A549 treated with ZK216348 at 1 μM for 4 hours (cell line): Measurements from ENCODE around the gene OR1A2. TPM values are rescaled to one million over a fixed set of nuclear protein-coding genes. Genes with fewer than 3 reads are reported as not detected.

Source experiments
- total RNA-seq: library from RNA; stranded (reverse); fragments of 200-300 nt; extraction: Qiagen RNA extraction; gene quantifications from 5 replicates; pipeline ENCODE4 v1.2.3, GENCODE V29; 2022; ENCODE audit warnings: low read depth

OR1A2 gene, protein sequence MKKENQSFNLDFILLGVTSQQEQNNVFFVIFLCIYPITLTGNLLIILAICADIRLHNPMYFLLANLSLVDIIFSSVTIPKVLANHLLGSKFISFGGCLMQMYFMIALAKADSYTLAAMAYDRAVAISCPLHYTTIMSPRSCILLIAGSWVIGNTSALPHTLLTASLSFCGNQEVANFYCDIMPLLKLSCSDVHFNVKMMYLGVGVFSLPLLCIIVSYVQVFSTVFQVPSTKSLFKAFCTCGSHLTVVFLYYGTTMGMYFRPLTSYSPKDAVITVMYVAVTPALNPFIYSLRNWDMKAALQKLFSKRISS
- not detected in 5 replicates for total RNA-seq

DNA sequence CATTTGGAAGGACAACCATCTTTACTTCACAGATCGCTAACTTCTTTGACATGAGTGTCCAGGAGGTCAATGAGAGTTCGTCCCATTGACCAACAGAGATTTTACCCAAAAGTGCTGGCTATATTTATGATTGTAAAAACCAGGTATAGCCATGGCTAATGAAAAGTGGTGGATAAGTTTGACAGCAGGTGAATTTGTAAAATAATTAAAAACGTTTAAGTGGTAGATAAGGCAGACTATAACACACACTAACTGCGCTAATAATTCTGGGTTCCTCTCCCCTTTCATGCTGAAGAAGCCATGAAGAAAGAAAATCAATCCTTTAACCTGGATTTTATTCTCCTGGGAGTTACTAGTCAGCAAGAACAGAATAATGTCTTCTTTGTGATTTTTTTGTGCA lies at the start of gene OR1A2:
TSS of gene OR1A2 (plus strand) at position 301 of the 400 bp plus-strand sequence. CDS start at position 301, 0 bp downstream.

DNA sequence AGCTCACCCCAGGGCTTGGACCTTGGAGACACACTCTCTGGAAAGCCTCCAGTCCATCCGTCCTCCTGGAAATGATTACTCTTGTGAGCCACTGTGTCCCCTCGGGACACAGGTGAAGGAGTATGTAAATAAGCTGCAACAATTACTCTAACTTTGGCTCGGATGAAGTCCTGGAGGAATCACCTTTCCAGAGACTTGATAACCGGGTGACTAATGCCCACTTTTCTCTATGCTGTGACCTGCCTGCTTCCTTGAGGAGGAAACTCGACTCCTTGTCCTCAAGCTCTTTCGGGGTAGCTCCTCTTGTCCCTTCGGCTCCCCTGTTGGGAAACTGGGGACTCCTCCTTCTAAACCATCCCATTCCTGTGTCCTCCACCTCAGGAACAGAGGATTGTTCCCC lies 10.0 kb downstream of the OR1A2 start, which contains the start of gene OR1A1:
TSS of gene OR1A1 (plus strand) at position 301 of the 400 bp plus-strand sequence. CDS start 7,954 bp downstream, outside the sequence.

Other genes with a start within 250 kb of the OR1A2 start
- not detected in 5 replicates for gene OR1D5, start 133.9 kb upstream of the OR1A2 start, total RNA-seq
- not detected in 5 replicates for gene OR1D2, start 93.1 kb upstream of the OR1A2 start, total RNA-seq
- not detected in 5 replicates for gene OR1G1, start 70.0 kb upstream of the OR1A2 start, total RNA-seq
- not detected in 5 replicates for gene OR1A1, start 10.1 kb downstream of the OR1A2 start, total RNA-seq
- not detected in 5 replicates for gene OR3A1, start 100.8 kb downstream of the OR1A2 start, total RNA-seq
- not detected in 5 replicates for gene OR3A2, start 188.8 kb downstream of the OR1A2 start, total RNA-seq
- gene OR1E1, start 200.9 kb downstream of the OR1A2 start, total RNA-seq, result not detected in 5 replicates
- gene OR3A3, start 213.9 kb downstream of the OR1A2 start, total RNA-seq, result 0.07 TPM in 1 of 5 replicates, not detected in the others
- not detected in 5 replicates for gene OR1E2, start 236.3 kb downstream of the OR1A2 start, total RNA-seq